H1 (cell line): ENCODE results near the gene SHISA7. TPM values are rescaled to one million over a fixed set of nuclear protein-coding genes. Genes with fewer than 3 reads are reported as not detected.

Source experiments
- ATF2 ChIP-seq: IDR thresholded peaks from 2 replicates; pipeline ENCODE4 v1.6.1; 2012; ENCODE audit warnings: low read length, inconsistent platforms
- BCL11A ChIP-seq, 2 experiments: IDR thresholded peaks; one replicate each; pipeline ENCODE4 v1.6.1; 2011; ENCODE audit warnings: low read depth in 2 of 2, low read length in 2 of 2, mild to moderate bottlenecking in 2 of 2
- EZH2 ChIP-seq: fragments of 200-600 bp; sonication (generic); IDR thresholded peaks from 2 replicates; pipeline ENCODE4 v1.7.1; 2012; ENCODE audit warnings: low read depth, mild to moderate bottlenecking, moderate library complexity, low read length, inconsistent platforms; ENCODE audit not compliant: severe bottlenecking
- HDAC6 ChIP-seq: IDR thresholded peaks from one replicate; pipeline ENCODE4 v1.7.1; 2012; ENCODE audit warnings: low read depth, mild to moderate bottlenecking, inconsistent platforms, low read length, moderate library complexity
- NANOG ChIP-seq: IDR thresholded peaks from 2 replicates; pipeline ENCODE4 v1.6.1; 2011; ENCODE audit warnings: low read length, low read depth, mild to moderate bottlenecking, inconsistent platforms; ENCODE audit not compliant: insufficient read depth, poor library complexity, severe bottlenecking
- SIN3A ChIP-seq, 2 experiments: IDR thresholded peaks in 1 of 2; conservative IDR thresholded peaks in 1 of 2; 2 replicates each; pipeline ENCODE4 v1.6.1; 2011 to 2012; ENCODE audit warnings: low read length in 2 of 2, improper control_type of control experiment in 1 of 2, low read depth in 1 of 2, mild to moderate bottlenecking in 1 of 2
- USF2 ChIP-seq: IDR thresholded peaks from 2 replicates; pipeline ENCODE4 v1.6.1; 2011; ENCODE audit warnings: low read length, improper control_type of control experiment
- polyA plus RNA-seq, 7 experiments: library from polyadenylated mRNA; depleted of rRNA in 3 of 7; stranded (reverse) in 5 of 7; unstranded in 2 of 7; fragments of >200 nt in 5 of 7; fragments of 200-250 nt in 2 of 7; gene quantifications; 1 replicate in 5 of 7; 2 replicates in 1 of 7; 4 replicates in 1 of 7; pipeline versions ENCODE4 v1.2.1 to v1.2.3, GENCODE V29; 2011 to 2013; ENCODE audit warnings: missing spikeins in 2 of 7, mixed read lengths in 2 of 7
- total RNA-seq: library from RNA; stranded (reverse); fragmentation: NEBNext Ultra II Directional; extraction: Animal tissue kit (Norgen Biotek cat#: 25700); gene quantifications from 2 replicates; pipeline ENCODE4 v1.2.1, GENCODE V29; 2021

Gene SHISA7
- total and polyA plus RNA-seq, 2 of the 8 experiments (the other 6 are each of a cell fraction or from before 2014, with no cell fraction given), result 0.76 to 1.0 TPM

- TF ChIP-seq SIN3A (conservative IDR thresholded peaks at IDR 0.05 in 1 of 2, IDR thresholded peaks at IDR 0.05 in 1 of 2; ENCODE audit: low read depth in 1 of 2, low read length in 2 of 2), result no peak
- TF ChIP-seq NANOG, result no peak
- TF ChIP-seq USF2, result no peak
- no peak for TF ChIP-seq ATF2
- TF ChIP-seq EZH2, result no peak
- TF ChIP-seq BCL11A (IDR thresholded peaks at IDR 0.05; ENCODE audit: low read depth in 2 of 2, low read length in 2 of 2), result no peak
- TF ChIP-seq HDAC6, result no peak
- TF ChIP-seq, all 59 proteins: peak for 0
Measured at GRCh38 chr19:55492362-55492944, 49.4 kb upstream of the SHISA7 start (continued).
